Endothelial cell of umbilical vein (primary cell): ENCODE measurements around the gene PRCC. TPM values are rescaled to one million over a fixed set of nuclear protein-coding genes. Genes with fewer than 3 reads are reported as not detected.

Source experiments
- BruUV-seq: library from RNA; stranded (reverse); fragments of 400-500 nt; replicated peaks from 2 replicates; lab custom pipeline; 2021; lab: Mats Ljungman, UMichigan
- CTCF ChIA-PET: fragments of 300-600, 350-600 bp; sonication (Branson Sonifier 250); formaldehyde crosslinking; loops from one replicate; lab custom pipeline; 2021; ENCODE audit warnings: antibody characterized with exemption, inconsistent platforms; lab: Charles Lee
- POLR2A ChIA-PET: fragments of 300-600, 350-600 bp; sonication (Branson Sonifier 250); formaldehyde crosslinking; loops from one replicate; lab custom pipeline; 2021; ENCODE audit warnings: antibody characterized with exemption, inconsistent platforms; lab: Charles Lee
- DNase-seq: peaks from one replicate; pipeline ENCODE4 v3.0.0-alpha.2; 2011; ENCODE audit warnings: low read depth, low spot score
- FAIRE-seq: peaks from 2 replicates; lab custom pipeline; 2011; peaks lifted over from hg19 to GRCh38; lab: Jason Lieb, UNC
- H2AFZ ChIP-seq: 2 replicates; pipeline ENCODE4 v1.6.0; 2012; ENCODE audit warnings: low read depth, low read length, control low read depth, inconsistent platforms
- H3K27ac ChIP-seq: 2 replicates; pipeline ENCODE4 v1.5.1; 2011; ENCODE audit warnings: low read depth, mild to moderate bottlenecking, control low read depth, low read length, moderate library complexity; ENCODE audit not compliant: insufficient read depth
- H3K27me3 ChIP-seq, 2 experiments: 2 replicates each; pipeline versions ENCODE4 v1.6.0 to v1.6.1; 2011; ENCODE audit warnings: low read length in 2 of 2, mixed read lengths in 1 of 2; ENCODE audit not compliant: control insufficient read depth in 2 of 2, insufficient read depth in 2 of 2
- H3K36me3 ChIP-seq, 2 experiments: 2 replicates in 1 of 2; 3 replicates in 1 of 2; pipeline ENCODE4 v1.5.1; 2011; ENCODE audit warnings: low read length in 2 of 2, mild to moderate bottlenecking in 1 of 2, moderate library complexity in 1 of 2; ENCODE audit not compliant: control insufficient read depth in 2 of 2, insufficient read depth in 2 of 2; ENCODE audit errors: extremely low read depth in 1 of 2
- H3K4me1 ChIP-seq: 3 replicates; pipeline ENCODE4 v1.5.1; 2011; ENCODE audit warnings: mild to moderate bottlenecking, low read length; ENCODE audit not compliant: control insufficient read depth, insufficient read depth; ENCODE audit errors: extremely low read depth
- H3K4me2 ChIP-seq: 2 replicates; pipeline ENCODE4 v1.6.1; 2011; ENCODE audit warnings: low read length, control low read depth, mixed read lengths; ENCODE audit not compliant: insufficient read depth
- H3K4me3 ChIP-seq, 3 experiments: fragments of 200-600 bp in 1 of 3; sonication (generic), shearing (Covaris generic) in 1 of 3; replicated peaks in 1 of 3; 2 replicates each; pipeline ENCODE4 v1.5.1; 2011 to 2016; ENCODE audit warnings: control low read depth in 3 of 3, low read length in 3 of 3, mild to moderate bottlenecking in 2 of 3, inconsistent platforms in 1 of 3, low read depth in 1 of 3, moderate library complexity in 1 of 3; ENCODE audit not compliant: insufficient read depth in 1 of 3
- H3K79me2 ChIP-seq: 2 replicates; pipeline ENCODE4 v1.6.0; 2012; ENCODE audit warnings: low read length, inconsistent platforms; ENCODE audit not compliant: control insufficient read depth, insufficient read depth
- H3K9ac ChIP-seq: replicated peaks from 2 replicates; pipeline ENCODE3; 2011; ENCODE audit warnings: low read length, control low read depth; ENCODE audit not compliant: insufficient read depth; ENCODE audit errors: extremely low read depth
- H3K9me1 ChIP-seq: replicated peaks from 3 replicates; pipeline ENCODE4 v1.6.0; 2011; ENCODE audit warnings: mild to moderate bottlenecking, low read length; ENCODE audit not compliant: control insufficient read depth, insufficient read depth; ENCODE audit errors: extremely low read depth
- H3K9me3 ChIP-seq: replicated peaks from 2 replicates; pipeline ENCODE4 v1.5.1; 2012; ENCODE audit warnings: low read length, inconsistent platforms; ENCODE audit not compliant: control insufficient read depth, insufficient read depth
- H4K20me1 ChIP-seq: replicated peaks from 2 replicates; pipeline ENCODE3; 2011; ENCODE audit warnings: mild to moderate bottlenecking, low read length; ENCODE audit not compliant: control insufficient read depth, insufficient read depth; ENCODE audit errors: extremely low read depth
- CTCF ChIP-seq, 2 donors: IDR thresholded peaks; 1 replicate in 1 of 2; 2 replicates in 1 of 2; pipeline ENCODE4 v1.5.1; 2011; ENCODE audit warnings: low read length in 2 of 2, mild to moderate bottlenecking in 2 of 2, moderate library complexity in 2 of 2, control low read depth in 1 of 2, inconsistent platforms in 1 of 2, low read depth in 1 of 2; ENCODE audit not compliant: insufficient read depth in 1 of 2; ENCODE audit errors: extremely low read depth in 1 of 2
- EZH2 ChIP-seq: IDR thresholded peaks from 2 replicates; pipeline ENCODE4 v1.6.1; 2012; ENCODE audit warnings: borderline replicate concordance, low read depth, mild to moderate bottlenecking, moderate library complexity, low read length, inconsistent platforms; ENCODE audit not compliant: severe bottlenecking
- FOS ChIP-seq: IDR thresholded peaks from 2 replicates; pipeline ENCODE4 v1.6.1; 2011; ENCODE audit warnings: mild to moderate bottlenecking, low read length, moderate library complexity, borderline replicate concordance; ENCODE audit not compliant: insufficient read depth
- GATA2 ChIP-seq: IDR thresholded peaks from 2 replicates; pipeline ENCODE4 v1.7.0; 2011; ENCODE audit warnings: low read depth, mild to moderate bottlenecking, moderate library complexity, mixed read lengths, low read length; ENCODE audit not compliant: insufficient read length, insufficient read depth
- JUN ChIP-seq: IDR thresholded peaks from 2 replicates; pipeline ENCODE4 v1.6.1; 2011; ENCODE audit warnings: borderline replicate concordance, low read depth; ENCODE audit not compliant: insufficient read length, insufficient read depth
- MAX ChIP-seq: IDR thresholded peaks from 2 replicates; pipeline ENCODE4 v1.6.1; 2011; ENCODE audit not compliant: insufficient read depth, insufficient read length
- MYC ChIP-seq: IDR thresholded peaks from one replicate; pipeline ENCODE4 v1.6.1; 2011; ENCODE audit warnings: mild to moderate bottlenecking, low read depth, low read length
- POLR2A ChIP-seq: IDR thresholded peaks from 2 replicates; pipeline ENCODE4 v1.6.1; 2012; ENCODE audit warnings: low read depth, mild to moderate bottlenecking, control low read depth, low read length
- POLR2AphosphoS5 ChIP-seq: IDR thresholded peaks from 2 replicates; pipeline ENCODE4 v1.6.1; 2012; ENCODE audit warnings: low read depth, mild to moderate bottlenecking, control low read depth, low read length, moderate library complexity; ENCODE audit not compliant: insufficient read depth
- dilution Hi-C: fragments of 300-500 bp; cut with MboI; formaldehyde crosslinking; loops from one replicate; pipeline ENCODE4 v1.15.0; 2019; ENCODE audit warnings: low sequenced_read_pairs; ENCODE audit not compliant: extremely low pct_ligation_motif_present
- intact Hi-C: fragments of 100-400 bp; cut with micrococcal nuclease; formaldehyde crosslinking; loops from one replicate; pipeline ENCODE4 v1.10.0; 2022
- polyA plus RNA-seq, 4 experiments: library from polyadenylated mRNA; depleted of rRNA in 3 of 4; stranded (reverse) in 3 of 4; unstranded in 1 of 4; fragments of >200 nt; gene quantifications; 2 replicates each; pipeline versions ENCODE4 v1.2.1 to v1.2.3, GENCODE V29; 2011 to 2012; ENCODE audit warnings: missing spikeins in 1 of 4
- total RNA-seq: library from RNA; stranded (reverse); gene quantifications from 2 replicates; pipeline ENCODE4 v1.2.3, GENCODE V29; 2021

PRCC gene
- total and polyA plus RNA-seq, 2 donors (not counting 3 experiments of a cell fraction or from before 2014, with no cell fraction given): 71.5 to 77.4 TPM

- CTCF ChIA-PET: interaction anchor here (0.6 to 5.3 kb wide), 71 partner anchors 8 to 201 kb away, joined by 3 to 546 read pairs (median 6); partner anchors contain the start of genes CRABP2, HDGF, INSRR and LRRC71
- dilution Hi-C loops (no loop called here), intact Hi-C loops (loop anchor here (1.0 kb wide), 6 partner anchors 37 to 201 kb away; partner anchors contain the start of gene NTRK1)
- Histone ChIP-seq H3K4me3 (peak overlapping the region in 1 of 3 experiments; percentile 79), H2AFZ (no peak overlapping the region), H3K9me3 (no peaks in the 10 kb centered on the region), H3K9me1 (no peaks in the 10 kb centered on the region), H3K36me3 (peaks cover 10 to 18% of the 10 kb centered on the region in 2 experiments), H3K4me2 (peak overlapping the region; percentile 89), H3K79me2 (peaks cover 55% of the 10 kb centered on the region), H3K27me3 (no peaks in the 10 kb centered on the region), H3K4me1 (peaks cover 32% of the 10 kb centered on the region), H3K27ac (no peak overlapping the region), H4K20me1 (peaks cover 7% of the 10 kb centered on the region), H3K9ac (no peak overlapping the region)
- peak; percentile 78 for FAIRE-seq
- BruUV-seq: no TSS peak
- peak; percentile 62 for DNase-seq
- TF ChIP-seq CTCF (IDR thresholded peaks at IDR 0.05; ENCODE audit: extremely low read depth in 1 of 2, insufficient read depth in 1 of 2, low read depth in 1 of 2, low read length in 2 of 2) (peak; percentile 66 to 69), MAX (no peak)
- POLR2A ChIA-PET: interaction anchor here (1.7 kb wide), 1 partner anchor 37 kb away, joined by 6 read pairs; no protein-coding TSS in a partner anchor
These were observed 40.6 kb upstream of the PRCC start for GRCh38 chr1:156726549-156727226.

GRCh38 chr1:156727492-156727891, 39.8 kb upstream of the PRCC start:
- intact Hi-C loops: no loop called here
- POLR2A ChIA-PET: no interaction called here
- BruUV-seq: no TSS peak

More at GRCh38 chr1:156727492-156727891, 39.8 kb upstream of the PRCC start:
- H3K36me3 ChIP-seq: peaks cover 10 to 18% of the 10 kb centered on the region in 2 experiments
- peaks cover 7% of the 10 kb centered on the region for H4K20me1 ChIP-seq
- CTCF ChIA-PET: interaction anchor here (0.7 to 5.3 kb wide), 21 partner anchors 13 to 200 kb away, joined by 3 to 546 read pairs (median 45); partner anchors contain the start of genes CRABP2, HDGF, INSRR and MRPL24
- TF ChIP-seq FOS (no peak), MAX (no peak), MYC (no peak), EZH2 (no peak), POLR2A (no peak), POLR2AphosphoS5 (no peak), JUN (no peak), CTCF (IDR thresholded peaks at IDR 0.05; ENCODE audit: extremely low read depth in 1 of 2, insufficient read depth in 1 of 2, low read depth in 1 of 2, low read length in 2 of 2) (no peak), GATA2 (no peak)
- H3K27me3 ChIP-seq: no peaks in the 10 kb centered on the region
- peaks cover 55% of the 10 kb centered on the region for H3K79me2 ChIP-seq
- H3K9me1 ChIP-seq: no peaks in the 10 kb centered on the region
- H3K9me3 ChIP-seq: no peaks in the 10 kb centered on the region
- no peak for DNase-seq
- no peak for FAIRE-seq
- dilution Hi-C loops: no loop called here
- H3K9ac ChIP-seq: peak overlapping the region; percentile 70
- peaks cover 32% of the 10 kb centered on the region for H3K4me1 ChIP-seq
- no peak overlapping the region for H2AFZ ChIP-seq
- H3K4me2 ChIP-seq: peak overlapping the region; percentile 89
- H3K27ac ChIP-seq: peak overlapping the region; percentile 54
- peak overlapping the region; percentile 29 to 94 (median 79) for H3K4me3 ChIP-seq
